Stomach smooth muscle (tissue), 2 donors: Measurements from ENCODE around the gene GUF1.

ENCODE experiments used
- H3K27ac ChIP-seq: one replicate; pipeline ENCODE4 v1.7.0; 2013; ENCODE audit warnings: mild to moderate bottlenecking, low read length, inconsistent platforms
- H3K27me3 ChIP-seq, 2 donors: one replicate each; pipeline ENCODE4 v1.7.0; 2013; ENCODE audit warnings: low read length in 2 of 2; ENCODE audit not compliant: insufficient read depth in 2 of 2, control insufficient read depth in 1 of 2
- H3K36me3 ChIP-seq, 2 donors: one replicate each; pipeline ENCODE4 v1.7.0; 2013; ENCODE audit warnings: low read length in 2 of 2; ENCODE audit not compliant: control insufficient read depth in 2 of 2, insufficient read depth in 2 of 2
- H3K4me1 ChIP-seq: one replicate; pipeline ENCODE4 v1.7.0; 2013; ENCODE audit warnings: low read length; ENCODE audit not compliant: control insufficient read depth, insufficient read depth
- H3K4me3 ChIP-seq, 2 donors: one replicate each; pipeline ENCODE4 v1.7.0; 2013; ENCODE audit warnings: low read length in 2 of 2
- H3K9ac ChIP-seq, 2 donors: one replicate each; pipeline ENCODE4 v1.7.0; 2013; ENCODE audit warnings: low read length in 2 of 2, mild to moderate bottlenecking in 1 of 2
- H3K9me3 ChIP-seq, 2 donors: one replicate each; pipeline ENCODE4 v1.7.0; 2013; ENCODE audit warnings: low read length in 2 of 2; ENCODE audit not compliant: control insufficient read depth in 2 of 2
- donor health status: healthy.
- donor health status: Pancreatic carcinoma.

GUF1 gene

DNA sequence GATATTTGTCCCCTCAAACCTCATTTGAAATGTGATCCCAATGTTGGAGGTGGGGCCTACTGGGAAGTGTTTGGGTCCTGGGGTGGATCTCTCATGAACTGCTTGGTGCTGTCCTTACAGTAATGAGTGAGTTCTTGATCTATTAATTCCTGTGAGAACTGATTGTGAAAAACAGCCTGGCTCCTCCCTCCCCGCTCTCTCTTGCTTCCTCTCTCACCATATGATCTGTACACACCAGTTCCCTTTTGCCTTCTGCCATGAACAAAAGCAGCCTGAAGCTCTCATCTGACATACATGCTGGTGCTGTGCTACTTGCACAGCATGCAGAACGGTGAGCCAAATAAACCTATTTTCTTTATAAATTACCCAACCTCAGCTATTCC, 15.6 kb upstream of the GUF1 start:
- Histone ChIP-seq H3K9ac (no peak overlapping the region), H3K27ac (no peak overlapping the region), H3K27me3 (no peaks in the 10 kb centered on the region), H3K9me3 (no peaks in the 10 kb centered on the region), H3K4me3 (no peak overlapping the region), H3K4me1 (no peaks in the 10 kb centered on the region), H3K36me3 (no peaks in the 10 kb centered on the region)

DNA sequence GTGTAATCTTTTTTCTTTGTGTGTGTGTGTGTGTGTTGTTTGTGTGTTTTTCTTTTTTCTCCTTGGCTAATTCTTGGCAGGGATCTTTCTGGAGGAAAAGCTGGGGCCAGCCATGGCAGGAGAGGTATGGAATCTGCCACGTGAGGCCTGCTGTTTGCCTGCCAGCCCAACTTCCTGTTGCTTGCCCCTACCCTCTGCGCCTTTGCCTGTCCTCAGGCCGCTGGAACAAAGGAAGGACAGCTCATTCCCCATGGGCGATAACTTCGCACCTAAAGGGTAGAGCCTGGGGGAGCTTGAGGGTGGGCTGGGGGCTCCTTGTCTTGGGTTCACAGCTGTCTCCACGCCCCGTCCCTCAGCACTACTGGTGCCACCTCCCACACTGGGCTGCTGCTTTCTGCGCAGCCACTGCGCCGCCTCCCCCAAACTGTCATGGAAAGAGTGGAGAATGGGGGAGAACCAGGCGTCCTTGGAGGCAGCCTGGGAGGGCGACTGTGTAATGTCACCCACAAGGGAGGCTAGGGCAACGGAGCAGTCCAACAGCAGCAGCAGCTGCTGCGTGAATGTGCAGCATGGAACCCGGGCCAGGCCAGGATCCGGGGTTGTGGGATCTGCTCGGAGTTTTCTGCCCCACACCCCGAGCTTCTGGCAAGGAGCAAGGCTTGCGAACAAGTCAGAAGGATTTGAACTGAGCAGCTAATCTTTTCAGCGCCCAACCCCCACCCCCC, 14.5 kb upstream of the GUF1 start:
- H3K9ac ChIP-seq = no peak overlapping the region
- H3K27ac ChIP-seq = no peak overlapping the region

DNA sequence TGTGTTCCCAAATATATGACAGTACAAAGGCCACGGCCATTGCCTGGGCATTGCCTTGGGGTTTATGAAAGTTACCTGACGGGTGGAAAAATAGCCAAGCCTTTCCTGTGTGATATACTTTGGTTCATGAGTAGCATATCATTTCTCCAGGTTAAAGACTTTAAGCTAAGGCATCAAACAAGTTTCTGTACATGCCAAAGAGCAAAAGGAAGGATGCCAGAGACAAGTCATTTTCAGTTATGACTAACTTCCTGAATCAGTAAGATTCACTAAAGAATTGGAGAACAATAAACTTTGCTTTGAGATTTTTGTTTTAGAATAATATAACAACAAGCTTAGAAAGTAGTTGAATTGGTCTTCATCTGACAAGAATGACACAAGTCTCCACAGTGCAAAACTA, 9.7 kb upstream of the GUF1 start:
- Histone ChIP-seq H3K27ac (no peak overlapping the region), H3K9me3 (no peaks in the 10 kb centered on the region), H3K4me3 (no peak overlapping the region), H3K4me1 (no peaks in the 10 kb centered on the region), H3K36me3 (no peaks in the 10 kb centered on the region), H3K27me3 (no peaks in the 10 kb centered on the region), H3K9ac (no peak overlapping the region)

More for the DNA sequence above, 14.5 kb upstream of the GUF1 start:
- Histone ChIP-seq H3K9me3 (no peaks in the 10 kb centered on the region), H3K27me3 (no peaks in the 10 kb centered on the region), H3K36me3 (no peaks in the 10 kb centered on the region), H3K4me1 (no peaks in the 10 kb centered on the region), H3K4me3 (no peak overlapping the region)

DNA sequence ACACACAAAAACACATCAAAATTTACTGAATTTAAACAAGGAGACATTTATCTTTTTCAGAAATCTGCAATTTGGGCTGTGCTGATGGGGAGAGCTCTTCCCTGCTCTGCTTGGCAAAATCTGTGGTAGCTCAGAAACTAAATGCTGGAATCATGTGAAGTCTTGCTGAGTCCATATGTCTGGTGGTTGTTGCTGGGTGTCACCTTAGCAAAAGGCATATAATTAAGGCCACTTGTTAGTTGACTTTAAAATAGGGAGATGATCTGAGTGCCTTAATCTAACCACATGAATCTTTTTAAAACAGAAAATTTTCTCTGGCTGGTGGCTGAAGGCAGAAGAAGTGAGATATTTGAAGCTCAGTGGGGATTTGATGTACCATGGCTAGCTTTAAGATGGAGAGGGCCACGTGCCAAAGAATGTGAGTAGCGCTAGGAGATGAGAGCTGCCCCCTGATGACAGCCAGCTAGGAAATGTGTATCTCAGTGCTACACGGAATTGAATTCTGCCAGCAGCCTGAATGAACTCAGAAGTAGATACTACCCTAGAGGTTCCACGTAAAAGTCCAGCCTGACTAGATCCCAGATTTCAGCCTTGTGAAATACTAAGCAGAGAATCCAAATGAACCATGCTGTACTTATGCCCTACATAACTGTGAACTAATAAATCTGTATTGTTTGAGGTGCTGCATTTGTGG, 7.6 kb upstream of the GUF1 start:
- no peaks in the 10 kb centered on the region for H3K9me3 ChIP-seq
- H3K4me3 ChIP-seq = no peak overlapping the region
- no peak overlapping the region for H3K27ac ChIP-seq
- no peaks in the 10 kb centered on the region for H3K27me3 ChIP-seq
- H3K36me3 ChIP-seq = no peaks in the 10 kb centered on the region
- no peak overlapping the region for H3K9ac ChIP-seq
- H3K4me1 ChIP-seq = no peaks in the 10 kb centered on the region

DNA sequence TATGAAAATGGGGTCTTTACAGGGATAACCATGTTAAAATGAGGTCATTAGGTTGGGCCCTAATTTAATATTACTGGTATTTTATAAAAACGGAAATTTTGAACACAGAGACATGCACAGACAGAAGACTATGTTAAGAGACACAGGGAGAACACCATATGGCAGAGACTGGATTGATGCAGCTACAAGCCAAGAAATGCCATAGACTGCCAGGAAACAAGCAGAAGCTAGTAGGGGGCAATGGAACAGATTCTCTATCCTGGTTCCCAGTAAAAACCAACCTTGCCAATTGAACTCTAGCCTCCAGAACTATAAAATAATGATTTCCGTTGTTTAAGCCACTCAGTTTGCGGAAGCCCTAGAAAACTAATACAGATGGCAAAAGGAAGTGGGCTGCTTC, 6.6 kb upstream of the GUF1 start:
- Histone ChIP-seq H3K9me3 (no peaks in the 10 kb centered on the region), H3K36me3 (no peaks in the 10 kb centered on the region), H3K4me1 (no peaks in the 10 kb centered on the region), H3K27ac (no peak overlapping the region), H3K9ac (no peak overlapping the region), H3K27me3 (no peaks in the 10 kb centered on the region), H3K4me3 (no peak overlapping the region)

DNA sequence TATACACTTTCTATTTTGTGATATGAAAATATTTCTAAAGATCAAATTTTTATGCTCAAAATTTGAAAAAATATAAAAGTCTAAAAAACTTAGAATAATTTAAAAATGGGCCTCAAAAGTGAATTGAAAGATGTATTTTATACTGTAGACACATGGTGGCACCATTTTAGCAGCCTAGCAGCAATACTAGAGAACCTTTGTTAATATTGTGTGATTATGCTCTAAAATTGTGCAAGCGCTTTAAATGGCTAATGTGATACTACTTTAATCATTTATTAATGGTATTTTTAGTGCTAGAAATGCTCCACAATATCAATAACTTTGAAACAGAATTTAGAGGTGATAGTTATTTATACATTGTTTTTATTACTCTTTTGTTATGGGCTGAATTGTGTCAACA, 3.7 kb upstream of the GUF1 start:
- Histone ChIP-seq H3K27ac (no peak overlapping the region), H3K4me3 (no peak overlapping the region), H3K9ac (no peak overlapping the region), H3K36me3 (no peaks in the 10 kb centered on the region), H3K9me3 (no peaks in the 10 kb centered on the region), H3K27me3 (no peaks in the 10 kb centered on the region), H3K4me1 (peaks cover 4% of the 10 kb centered on the region)

DNA sequence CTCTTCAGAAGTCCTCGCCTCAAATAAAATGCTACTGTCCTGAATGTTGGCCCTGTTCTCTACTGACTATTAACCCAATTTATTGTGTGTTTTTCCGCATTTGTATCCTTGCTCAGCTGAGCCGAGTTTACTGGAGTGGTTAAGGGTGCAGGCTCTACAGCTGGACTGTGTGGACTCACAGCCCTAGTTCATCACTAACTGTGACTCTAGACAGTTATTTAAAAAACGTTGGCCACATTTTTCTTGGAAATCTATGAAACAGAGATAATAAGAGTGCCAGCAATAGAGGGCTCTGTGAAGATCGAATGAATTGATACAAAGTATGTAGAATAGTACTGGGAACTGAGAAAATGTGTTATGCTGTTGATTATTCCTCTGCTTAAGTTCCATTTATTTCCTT, 2.9 kb upstream of the GUF1 start:
- Histone ChIP-seq H3K4me1 (peaks cover 5% of the 10 kb centered on the region), H3K9me3 (no peaks in the 10 kb centered on the region), H3K4me3 (no peak overlapping the region), H3K27ac (no peak overlapping the region), H3K27me3 (no peaks in the 10 kb centered on the region), H3K9ac (no peak overlapping the region), H3K36me3 (no peaks in the 10 kb centered on the region)

DNA sequence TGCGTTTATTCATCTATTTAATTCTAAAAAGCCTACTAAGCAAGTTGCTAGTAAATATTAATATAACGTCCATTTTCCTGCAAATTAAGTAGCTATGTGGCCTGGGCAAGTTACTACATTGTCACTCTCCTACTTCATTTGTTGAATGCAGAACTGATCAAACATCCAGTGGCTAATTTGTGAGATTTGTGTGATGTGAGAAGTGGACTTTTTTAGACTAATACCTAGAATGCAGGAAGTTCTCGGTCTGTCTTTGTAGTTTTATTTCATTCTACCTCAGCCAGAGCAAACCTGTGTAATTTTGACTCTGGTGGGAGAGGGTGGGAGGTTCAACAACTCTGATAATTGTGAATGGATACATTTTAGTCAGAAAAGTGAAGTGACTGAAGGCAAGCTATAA, 840 bp downstream of the GUF1 start:
- Histone ChIP-seq H3K9me3 (no peaks in the 10 kb centered on the region), H3K27ac (no peak overlapping the region), H3K4me3 (peak overlapping the region; percentile 96 to 99), H3K36me3 (peaks cover 3 to 8% of the 10 kb centered on the region in 2 donors), H3K4me1 (peaks cover 5% of the 10 kb centered on the region), H3K9ac (peak overlapping the region; percentile 97 to 99), H3K27me3 (no peaks in the 10 kb centered on the region)

DNA sequence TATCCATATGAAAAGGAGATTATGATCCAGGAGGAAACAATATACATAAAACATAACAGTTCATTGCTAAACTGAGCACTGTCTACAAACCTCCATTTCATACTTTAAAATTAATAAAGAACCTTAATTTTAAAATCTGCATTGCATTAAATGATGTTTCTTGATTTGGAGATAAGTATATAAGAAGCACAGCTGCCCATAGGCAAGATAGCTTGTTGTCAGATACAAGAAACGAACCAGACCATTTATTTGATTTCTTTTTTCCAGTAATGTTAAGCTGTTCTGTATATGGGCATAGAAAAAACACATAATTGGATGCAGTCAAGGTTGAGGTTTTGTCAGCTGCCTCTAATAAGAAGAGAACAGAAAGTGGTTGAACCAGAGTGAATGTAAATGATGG, 6.4 kb downstream of the GUF1 start:
- Histone ChIP-seq H3K4me3 (no peak overlapping the region), H3K9me3 (no peaks in the 10 kb centered on the region), H3K27ac (no peak overlapping the region), H3K9ac (no peak overlapping the region), H3K36me3 (peaks cover 17 to 20% of the 10 kb centered on the region in 2 donors), H3K4me1 (no peaks in the 10 kb centered on the region), H3K27me3 (no peaks in the 10 kb centered on the region)

DNA sequence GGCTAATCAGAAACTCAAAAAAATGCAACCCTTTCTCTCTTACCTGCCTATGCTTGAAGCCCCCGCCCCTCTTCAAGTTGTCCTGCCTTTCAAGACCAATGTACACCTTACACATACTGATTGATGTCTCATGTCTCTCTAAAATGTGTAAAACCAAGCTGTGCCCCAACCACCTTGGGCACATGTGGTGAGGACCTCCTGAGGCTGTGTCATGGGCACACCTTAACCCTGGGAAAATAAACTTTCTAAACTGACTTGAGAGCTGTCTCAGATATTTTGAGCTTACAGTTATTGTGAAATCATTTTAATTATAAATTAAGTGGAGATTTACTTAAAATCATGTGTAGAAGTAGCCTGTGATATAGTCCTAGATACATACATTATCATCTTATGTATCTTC, 22.2 kb downstream of the GUF1 start:
- Histone ChIP-seq H3K9me3 (no peaks in the 10 kb centered on the region), H3K4me1 (no peaks in the 10 kb centered on the region), H3K27ac (no peak overlapping the region), H3K4me3 (no peak overlapping the region), H3K9ac (no peak overlapping the region), H3K27me3 (no peaks in the 10 kb centered on the region), H3K36me3 (peaks cover 14 to 50% of the 10 kb centered on the region in 2 donors)

DNA sequence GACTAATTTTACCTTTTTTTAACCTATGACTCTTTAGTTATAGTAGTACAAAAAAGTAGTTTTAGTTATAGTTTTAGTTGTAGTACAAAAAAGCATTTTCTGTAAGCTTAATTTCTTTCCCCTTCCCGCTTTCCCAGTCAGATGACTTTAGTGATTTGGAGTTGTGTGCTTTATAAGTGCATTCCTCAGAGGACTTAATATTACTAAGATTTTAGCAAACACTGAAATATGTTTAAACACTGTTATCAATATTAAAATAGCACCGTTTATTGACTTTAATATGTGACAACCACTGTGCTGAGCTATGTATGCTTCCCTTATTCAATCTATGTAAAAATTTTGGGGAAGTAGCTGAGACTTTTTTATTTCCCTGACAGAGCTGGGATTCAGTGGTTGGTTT, 22.8 kb downstream of the GUF1 start:
- H3K4me3 ChIP-seq = no peak overlapping the region
- H3K36me3 ChIP-seq = peaks cover 13 to 51% of the 10 kb centered on the region in 2 donors
- H3K27me3 ChIP-seq = no peaks in the 10 kb centered on the region
- no peak overlapping the region for H3K27ac ChIP-seq
- no peaks in the 10 kb centered on the region for H3K9me3 ChIP-seq
- no peak overlapping the region for H3K9ac ChIP-seq
- no peaks in the 10 kb centered on the region for H3K4me1 ChIP-seq
